ENCODE measurements around the gene FMN1. TPM values are rescaled to one million over a fixed set of nuclear protein-coding genes. Genes with fewer than 3 reads are reported as not detected.

The FMN1 gene
- total and polyA plus RNA-seq, 10 of the 15 experiments (the other 5 are each of a cell fraction or from before 2014, with no cell fraction given): 0.05 to 0.16 (median 0.08) TPM; not detected in 4

DNA sequence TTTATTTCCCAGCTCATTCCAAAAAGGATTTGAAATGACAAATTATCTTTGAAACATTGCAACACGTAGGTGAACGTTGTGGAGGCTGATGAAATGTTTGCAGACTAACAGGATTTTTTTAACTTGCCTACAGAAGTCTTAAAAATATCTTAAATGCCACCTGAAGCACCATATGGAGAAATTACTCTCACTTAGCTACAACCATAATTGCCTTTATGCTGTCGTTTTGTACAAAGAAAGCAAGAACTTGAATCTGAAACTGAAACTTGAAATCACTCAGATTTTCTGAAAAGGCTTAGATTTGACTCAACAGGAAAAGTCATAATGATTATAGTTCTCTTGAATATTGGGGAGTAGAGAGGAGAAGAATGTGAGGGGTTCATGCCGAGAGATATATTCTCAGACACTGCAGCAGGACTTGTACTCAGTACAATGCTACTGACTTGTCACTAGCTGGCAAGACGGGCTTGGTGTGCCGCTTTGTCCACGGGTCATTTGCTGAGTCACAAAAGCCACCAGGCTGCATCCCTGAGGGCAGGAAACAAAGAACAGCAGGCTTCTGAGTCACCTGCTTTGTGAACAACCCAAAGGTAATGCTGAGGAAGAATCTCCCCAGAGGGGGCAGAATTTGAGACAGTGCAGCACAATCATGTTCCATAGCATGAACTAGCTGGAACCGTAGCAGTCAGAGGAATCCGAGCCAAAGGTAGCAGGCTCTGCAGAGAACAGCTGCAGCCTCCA is 7.1 kb upstream of the FMN1 start (continued):
- TF ChIP-seq, protein P1, sequence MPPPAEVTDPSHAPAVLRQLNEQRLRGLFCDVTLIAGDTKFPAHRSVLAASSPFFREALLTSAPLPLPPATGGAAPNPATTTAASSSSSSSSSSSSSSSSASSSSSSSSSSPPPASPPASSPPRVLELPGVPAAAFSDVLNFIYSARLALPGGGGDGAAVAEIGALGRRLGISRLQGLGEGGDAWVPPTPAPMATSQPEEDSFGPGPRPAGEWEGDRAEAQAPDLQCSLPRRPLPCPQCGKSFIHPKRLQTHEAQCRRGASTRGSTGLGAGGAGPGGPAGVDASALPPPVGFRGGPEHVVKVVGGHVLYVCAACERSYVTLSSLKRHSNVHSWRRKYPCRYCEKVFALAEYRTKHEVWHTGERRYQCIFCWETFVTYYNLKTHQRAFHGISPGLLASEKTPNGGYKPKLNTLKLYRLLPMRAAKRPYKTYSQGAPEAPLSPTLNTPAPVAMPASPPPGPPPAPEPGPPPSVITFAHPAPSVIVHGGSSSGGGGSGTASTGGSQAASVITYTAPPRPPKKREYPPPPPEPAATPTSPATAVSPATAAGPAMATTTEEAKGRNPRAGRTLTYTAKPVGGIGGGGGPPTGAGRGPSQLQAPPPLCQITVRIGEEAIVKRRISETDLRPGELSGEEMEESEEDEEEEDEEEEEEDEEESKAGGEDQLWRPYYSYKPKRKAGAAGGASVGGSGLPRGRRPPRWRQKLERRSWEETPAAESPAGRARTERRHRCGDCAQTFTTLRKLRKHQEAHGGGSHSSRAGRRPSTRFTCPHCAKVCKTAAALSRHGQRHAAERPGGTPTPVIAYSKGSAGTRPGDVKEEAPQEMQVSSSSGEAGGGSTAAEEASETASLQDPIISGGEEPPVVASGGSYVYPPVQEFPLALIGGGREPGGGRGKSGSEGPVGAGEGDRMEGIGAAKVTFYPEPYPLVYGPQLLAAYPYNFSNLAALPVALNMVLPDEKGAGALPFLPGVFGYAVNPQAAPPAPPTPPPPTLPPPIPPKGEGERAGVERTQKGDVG (CRISPR knock-in tag; IDR thresholded peaks at IDR 0.05): no peak
- TF ChIP-seq RELA (IDR thresholded peaks at IDR 0.05; ENCODE audit: borderline replicate concordance, partially characterized antibody) (no peak), IRF4 (IDR thresholded peaks at IDR 0.05; ENCODE audit: low read depth, low read length) (0 out of 2 replicates have a peak, but pooled peaks have one; percentile 48), SRF (IDR thresholded peaks at IDR 0.05; ENCODE audit: low read depth in 2 of 2, low read length in 2 of 2) (no peak), GATAD2B (conservative IDR thresholded peaks at IDR 0.05; ENCODE audit: low read depth) (no peak), EGR1 (IDR thresholded peaks at IDR 0.05; ENCODE audit: borderline replicate concordance in 1 of 2, low read depth in 2 of 2, low read length in 2 of 2) (no peak), CBFB (IDR thresholded peaks at IDR 0.05; ENCODE audit: low read depth) (no peak), RFX5 (IDR thresholded peaks at IDR 0.05; ENCODE audit: low read depth, low read length) (no peak), MTA2 (IDR thresholded peaks at IDR 0.05; ENCODE audit: low read depth) (peak; percentile 61; the same call in 1 of the 2 replicates), CREM (IDR thresholded peaks at IDR 0.05; ENCODE audit: low read depth) (no peak), RUNX3 (IDR thresholded peaks at IDR 0.05; ENCODE audit: low read length) (peak; percentile 34; the same call in 1 of the 2 replicates), JUNB (IDR thresholded peaks at IDR 0.05) (peak; percentile 81), TARDBP (IDR thresholded peaks at IDR 0.05; ENCODE audit: borderline replicate concordance) (no peak), RAD21 (IDR thresholded peaks at IDR 0.05; ENCODE audit: insufficient read depth, low read depth, low read length) (no peak), ZNF207 (IDR thresholded peaks at IDR 0.05; ENCODE audit: borderline replicate concordance) (no peak)
- TF ChIP-seq, protein P2, sequence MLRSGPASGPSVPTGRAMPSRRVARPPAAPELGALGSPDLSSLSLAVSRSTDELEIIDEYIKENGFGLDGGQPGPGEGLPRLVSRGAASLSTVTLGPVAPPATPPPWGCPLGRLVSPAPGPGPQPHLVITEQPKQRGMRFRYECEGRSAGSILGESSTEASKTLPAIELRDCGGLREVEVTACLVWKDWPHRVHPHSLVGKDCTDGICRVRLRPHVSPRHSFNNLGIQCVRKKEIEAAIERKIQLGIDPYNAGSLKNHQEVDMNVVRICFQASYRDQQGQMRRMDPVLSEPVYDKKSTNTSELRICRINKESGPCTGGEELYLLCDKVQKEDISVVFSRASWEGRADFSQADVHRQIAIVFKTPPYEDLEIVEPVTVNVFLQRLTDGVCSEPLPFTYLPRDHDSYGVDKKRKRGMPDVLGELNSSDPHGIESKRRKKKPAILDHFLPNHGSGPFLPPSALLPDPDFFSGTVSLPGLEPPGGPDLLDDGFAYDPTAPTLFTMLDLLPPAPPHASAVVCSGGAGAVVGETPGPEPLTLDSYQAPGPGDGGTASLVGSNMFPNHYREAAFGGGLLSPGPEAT (IDR thresholded peaks at IDR 0.05; ENCODE audit: low read depth): 0 out of 2 replicates have a peak, but pooled peaks have one; percentile 16
- TF ChIP-seq, protein P3, sequence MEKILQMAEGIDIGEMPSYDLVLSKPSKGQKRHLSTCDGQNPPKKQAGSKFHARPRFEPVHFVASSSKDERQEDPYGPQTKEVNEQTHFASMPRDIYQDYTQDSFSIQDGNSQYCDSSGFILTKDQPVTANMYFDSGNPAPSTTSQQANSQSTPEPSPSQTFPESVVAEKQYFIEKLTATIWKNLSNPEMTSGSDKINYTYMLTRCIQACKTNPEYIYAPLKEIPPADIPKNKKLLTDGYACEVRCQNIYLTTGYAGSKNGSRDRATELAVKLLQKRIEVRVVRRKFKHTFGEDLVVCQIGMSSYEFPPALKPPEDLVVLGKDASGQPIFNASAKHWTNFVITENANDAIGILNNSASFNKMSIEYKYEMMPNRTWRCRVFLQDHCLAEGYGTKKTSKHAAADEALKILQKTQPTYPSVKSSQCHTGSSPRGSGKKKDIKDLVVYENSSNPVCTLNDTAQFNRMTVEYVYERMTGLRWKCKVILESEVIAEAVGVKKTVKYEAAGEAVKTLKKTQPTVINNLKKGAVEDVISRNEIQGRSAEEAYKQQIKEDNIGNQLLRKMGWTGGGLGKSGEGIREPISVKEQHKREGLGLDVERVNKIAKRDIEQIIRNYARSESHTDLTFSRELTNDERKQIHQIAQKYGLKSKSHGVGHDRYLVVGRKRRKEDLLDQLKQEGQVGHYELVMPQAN (conservative IDR thresholded peaks at IDR 0.05): no peak
- TF ChIP-seq, protein P4, sequence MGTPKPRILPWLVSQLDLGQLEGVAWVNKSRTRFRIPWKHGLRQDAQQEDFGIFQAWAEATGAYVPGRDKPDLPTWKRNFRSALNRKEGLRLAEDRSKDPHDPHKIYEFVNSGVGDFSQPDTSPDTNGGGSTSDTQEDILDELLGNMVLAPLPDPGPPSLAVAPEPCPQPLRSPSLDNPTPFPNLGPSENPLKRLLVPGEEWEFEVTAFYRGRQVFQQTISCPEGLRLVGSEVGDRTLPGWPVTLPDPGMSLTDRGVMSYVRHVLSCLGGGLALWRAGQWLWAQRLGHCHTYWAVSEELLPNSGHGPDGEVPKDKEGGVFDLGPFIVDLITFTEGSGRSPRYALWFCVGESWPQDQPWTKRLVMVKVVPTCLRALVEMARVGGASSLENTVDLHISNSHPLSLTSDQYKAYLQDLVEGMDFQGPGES (IDR thresholded peaks at IDR 0.05): no peak
- TF ChIP-seq, protein P5, sequence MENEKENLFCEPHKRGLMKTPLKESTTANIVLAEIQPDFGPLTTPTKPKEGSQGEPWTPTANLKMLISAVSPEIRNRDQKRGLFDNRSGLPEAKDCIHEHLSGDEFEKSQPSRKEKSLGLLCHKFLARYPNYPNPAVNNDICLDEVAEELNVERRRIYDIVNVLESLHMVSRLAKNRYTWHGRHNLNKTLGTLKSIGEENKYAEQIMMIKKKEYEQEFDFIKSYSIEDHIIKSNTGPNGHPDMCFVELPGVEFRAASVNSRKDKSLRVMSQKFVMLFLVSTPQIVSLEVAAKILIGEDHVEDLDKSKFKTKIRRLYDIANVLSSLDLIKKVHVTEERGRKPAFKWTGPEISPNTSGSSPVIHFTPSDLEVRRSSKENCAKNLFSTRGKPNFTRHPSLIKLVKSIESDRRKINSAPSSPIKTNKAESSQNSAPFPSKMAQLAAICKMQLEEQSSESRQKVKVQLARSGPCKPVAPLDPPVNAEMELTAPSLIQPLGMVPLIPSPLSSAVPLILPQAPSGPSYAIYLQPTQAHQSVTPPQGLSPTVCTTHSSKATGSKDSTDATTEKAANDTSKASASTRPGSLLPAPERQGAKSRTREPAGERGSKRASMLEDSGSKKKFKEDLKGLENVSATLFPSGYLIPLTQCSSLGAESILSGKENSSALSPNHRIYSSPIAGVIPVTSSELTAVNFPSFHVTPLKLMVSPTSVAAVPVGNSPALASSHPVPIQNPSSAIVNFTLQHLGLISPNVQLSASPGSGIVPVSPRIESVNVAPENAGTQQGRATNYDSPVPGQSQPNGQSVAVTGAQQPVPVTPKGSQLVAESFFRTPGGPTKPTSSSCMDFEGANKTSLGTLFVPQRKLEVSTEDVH (IDR thresholded peaks at IDR 0.05; ENCODE audit: low read depth, partially characterized antibody): no peak

Data from GM12878 (cell line).